GM18508 (cell line): Measurements from ENCODE around the gene FAM180B.
A peak's percentile ranks its signal among the peaks of the same experiment; 100 is the strongest.
"Not testable (repeated sequence)": the region's sequence is repeated elsewhere in the genome, so short reads cannot be mapped to it uniquely, and the experiment has no call there.

ENCODE experiments used
- ATAC-seq: cut with Tn5 transposase; IDR thresholded peaks from one replicate; pipeline ENCODE4 v1.9.1; 2021; ENCODE audit warnings: moderate number of reproducible peaks; ENCODE audit not compliant: insufficient read depth, unreplicated experiment

The FAM180B gene

DNA sequence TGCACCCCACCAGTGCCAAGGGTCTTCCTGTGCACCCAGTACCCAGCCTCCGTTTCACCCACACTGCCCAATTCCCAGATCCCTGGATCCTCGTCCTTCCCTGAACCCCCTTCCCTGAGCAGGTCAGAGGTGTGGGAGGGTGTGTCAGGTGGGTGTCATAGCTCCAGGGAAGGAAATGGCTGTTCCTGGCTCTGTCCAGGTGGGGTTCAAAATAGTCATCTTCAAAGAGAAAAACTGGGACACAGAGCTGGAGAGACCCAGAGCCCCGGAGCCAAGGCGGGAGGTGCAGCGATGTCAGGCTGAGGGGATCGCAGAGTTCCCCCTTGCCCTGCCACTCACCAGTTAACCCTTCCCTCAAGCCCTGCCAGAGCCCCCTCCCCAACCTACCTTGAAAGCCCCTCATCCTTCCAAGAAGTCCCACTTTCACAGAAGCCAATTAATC is 7.0 kb downstream of the FAM180B start:
- ATAC-seq: no peak

DNA sequence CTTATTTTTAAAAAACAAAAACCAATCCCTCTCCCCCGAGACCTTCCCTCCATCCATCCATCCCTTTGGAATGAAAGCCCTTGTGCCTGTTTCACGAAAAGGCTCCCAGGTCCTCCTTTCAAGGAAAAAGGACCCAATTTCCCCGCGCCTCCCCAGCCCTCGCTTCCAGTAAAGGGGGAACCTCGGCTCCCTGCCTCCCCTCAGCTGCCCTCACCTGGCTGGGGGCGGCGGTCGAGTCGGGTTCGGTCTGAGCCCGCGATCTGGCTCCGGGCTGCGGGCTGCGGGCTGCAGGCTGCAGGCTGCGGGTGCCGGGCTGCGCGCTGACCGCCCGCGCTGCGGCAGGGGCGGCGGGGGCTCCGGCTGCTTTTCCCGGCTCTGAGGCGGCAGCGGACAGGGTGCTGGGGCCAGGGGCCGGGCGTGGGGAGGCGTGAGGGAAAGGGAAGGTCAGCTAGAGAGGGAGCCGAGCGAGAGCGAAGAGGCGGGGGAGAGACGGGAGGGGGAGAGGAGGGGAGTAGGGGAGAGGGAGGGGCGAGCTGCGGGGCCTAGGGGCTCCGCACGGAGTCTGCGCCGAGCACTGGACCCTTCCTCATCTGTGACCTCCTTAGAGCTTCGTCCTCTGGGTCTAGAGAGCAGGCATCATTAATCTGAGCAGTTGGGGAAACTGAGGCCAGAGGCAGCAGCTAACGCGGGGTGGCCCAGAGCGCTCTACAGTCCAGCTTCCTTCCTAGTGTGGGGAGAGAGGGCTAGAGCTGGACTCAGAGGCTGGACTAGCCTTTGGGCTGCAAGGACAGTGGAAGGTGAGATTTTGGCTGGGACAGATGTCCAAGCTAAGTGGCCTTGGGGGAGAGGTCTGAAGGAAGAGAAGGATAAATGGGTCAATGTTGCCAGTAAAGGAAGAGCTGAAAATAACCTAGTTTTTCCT is 7.7 kb downstream of the FAM180B start, which contains the start of gene C1QTNF4:
Gene C1QTNF4, minus strand, starts transcription at position 478 of the 922 bp plus-strand sequence. CDS start 3,601 bp downstream, outside the sequence.
- ATAC-seq: no peak

DNA sequence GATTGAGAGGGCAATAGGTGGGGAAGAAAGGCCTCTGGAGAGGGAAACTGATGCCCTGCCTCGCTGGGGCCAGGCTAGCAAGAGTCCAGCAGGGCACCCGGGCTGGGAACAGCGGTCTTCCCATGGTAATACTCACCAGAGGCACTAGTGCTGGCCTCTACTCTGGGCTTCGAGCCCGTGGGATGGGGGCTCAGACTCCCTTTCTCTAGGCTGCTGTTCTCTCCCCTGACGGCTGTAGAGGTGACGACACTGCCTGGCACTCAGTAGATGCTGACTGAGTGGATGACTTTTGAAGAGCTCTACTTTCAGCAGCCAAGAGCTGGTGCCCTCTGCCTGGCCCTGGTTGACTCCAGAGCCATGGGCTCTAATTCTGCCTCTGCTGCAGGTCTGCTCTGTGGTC is 8.6 kb downstream of the FAM180B start:
- ATAC-seq: no peak

DNA sequence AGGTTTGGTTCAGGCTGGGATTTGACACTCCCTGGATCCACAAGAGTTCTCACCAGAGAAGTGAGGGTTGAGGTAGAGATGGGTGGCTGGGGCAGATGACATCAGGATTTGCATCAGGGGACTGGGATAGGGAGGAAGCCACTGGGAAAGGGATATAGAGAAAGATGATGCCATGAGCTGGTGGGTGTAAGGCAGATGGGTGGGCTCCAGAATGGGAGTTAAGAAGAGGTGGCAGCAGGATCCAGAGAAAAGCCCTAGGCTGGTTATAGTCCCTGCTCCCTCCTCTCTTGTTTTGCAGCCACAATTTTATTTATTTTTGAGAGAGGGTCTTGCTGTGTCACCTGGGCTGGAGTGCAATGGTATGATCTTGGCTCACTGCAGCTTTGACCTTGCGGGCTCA is 9.5 kb downstream of the FAM180B start:
- ATAC-seq: no peak

DNA sequence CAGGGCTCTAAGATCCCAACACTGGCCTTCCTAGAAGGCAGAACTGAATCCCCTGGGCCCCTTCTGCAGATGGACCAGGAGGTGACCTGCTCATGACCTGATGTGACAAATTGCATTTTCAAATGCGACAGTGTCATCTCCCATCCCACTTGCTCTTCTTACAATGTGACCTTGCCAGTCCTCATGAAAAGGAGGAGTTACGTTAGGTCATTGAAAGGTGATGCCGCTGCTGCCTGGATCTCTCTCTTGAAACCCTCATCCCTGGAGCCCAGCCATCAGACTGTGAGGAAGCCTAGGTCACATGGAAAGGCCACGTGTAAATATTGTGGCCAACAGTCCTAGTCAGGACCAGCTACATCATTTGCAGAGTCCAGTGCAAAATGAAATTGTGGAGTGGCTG is 13.4 kb downstream of the FAM180B start:
- ATAC-seq: no peak

DNA sequence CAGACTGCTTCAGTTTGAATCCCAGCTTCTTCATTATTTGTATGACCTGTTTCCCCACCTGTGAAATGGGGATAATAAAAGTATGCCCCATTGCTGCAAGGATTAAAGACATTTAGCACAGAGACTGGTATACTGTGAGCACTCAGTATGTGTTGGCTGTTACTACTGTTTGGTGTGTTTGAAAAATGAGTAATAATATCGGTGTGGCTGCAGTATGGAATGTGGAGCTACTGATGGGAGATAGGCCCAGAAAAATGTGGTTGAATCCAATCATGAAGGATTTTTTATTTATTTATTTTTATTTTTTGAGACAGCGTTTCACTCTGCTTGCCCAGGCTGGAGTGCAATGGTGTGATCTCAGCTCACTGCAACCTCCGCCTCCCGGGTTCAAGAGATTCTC is 16.8 kb downstream of the FAM180B start:
- no peak for ATAC-seq

DNA sequence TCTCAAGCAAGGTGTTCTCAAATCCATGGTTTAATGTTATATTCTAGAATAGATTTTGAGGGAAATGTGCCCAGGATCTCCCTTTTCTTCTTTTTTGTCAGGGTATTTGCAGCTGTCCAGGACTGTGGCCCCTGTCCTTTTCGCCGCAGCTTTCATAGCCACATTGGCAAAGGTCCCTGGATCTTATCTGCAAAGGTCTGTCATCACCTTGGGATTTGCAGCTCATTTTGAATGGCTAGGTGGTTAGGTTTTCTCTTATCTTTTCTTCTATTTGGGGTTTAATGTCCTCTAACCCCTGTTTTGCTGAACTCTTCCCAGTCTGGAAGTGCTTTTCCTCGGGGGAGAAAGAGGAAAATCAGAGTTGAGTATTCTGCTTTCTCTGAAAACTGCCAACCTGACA is 19.4 kb downstream of the FAM180B start:
- no peak for ATAC-seq

DNA sequence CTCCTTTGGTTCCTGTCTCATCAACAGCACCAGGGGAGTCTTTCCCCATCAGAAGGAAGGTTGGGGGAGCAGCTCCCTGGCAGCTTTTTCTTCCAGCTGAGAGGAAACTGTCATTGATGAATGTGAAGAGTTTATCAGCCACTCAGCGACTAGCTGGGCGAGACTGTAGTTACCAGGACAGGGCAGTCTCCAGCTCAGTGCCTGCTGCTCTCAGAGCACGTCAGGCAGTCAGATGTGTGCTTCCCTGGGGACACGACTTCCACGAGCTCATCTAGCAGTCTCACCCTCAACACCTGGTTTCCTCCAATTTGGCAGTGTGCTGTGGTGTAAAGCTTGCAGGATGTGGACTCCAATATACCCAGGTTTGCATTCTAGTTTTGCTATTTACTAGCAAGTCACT is 20.3 kb downstream of the FAM180B start:
- ATAC-seq: no peak

DNA sequence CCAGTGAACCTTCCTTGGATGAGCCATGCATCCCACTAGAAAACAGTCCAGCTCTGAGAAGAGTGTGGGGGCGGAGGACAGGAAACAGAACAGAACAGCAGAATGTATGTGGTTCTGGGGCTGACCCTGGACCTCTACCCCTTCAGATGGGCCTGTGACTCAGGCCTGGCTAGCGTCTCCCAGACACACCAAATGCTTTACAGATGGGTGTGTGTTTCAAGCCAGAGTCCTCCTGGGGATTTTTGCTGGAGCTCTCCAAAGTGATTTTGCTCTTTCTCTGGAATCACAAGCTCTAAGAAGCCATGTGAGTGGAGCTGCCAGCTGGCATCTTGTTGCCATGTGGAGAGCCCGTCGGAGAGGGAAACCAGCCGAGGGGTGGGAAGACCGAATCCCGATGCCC is 20.9 kb downstream of the FAM180B start:
- no peak for ATAC-seq

DNA sequence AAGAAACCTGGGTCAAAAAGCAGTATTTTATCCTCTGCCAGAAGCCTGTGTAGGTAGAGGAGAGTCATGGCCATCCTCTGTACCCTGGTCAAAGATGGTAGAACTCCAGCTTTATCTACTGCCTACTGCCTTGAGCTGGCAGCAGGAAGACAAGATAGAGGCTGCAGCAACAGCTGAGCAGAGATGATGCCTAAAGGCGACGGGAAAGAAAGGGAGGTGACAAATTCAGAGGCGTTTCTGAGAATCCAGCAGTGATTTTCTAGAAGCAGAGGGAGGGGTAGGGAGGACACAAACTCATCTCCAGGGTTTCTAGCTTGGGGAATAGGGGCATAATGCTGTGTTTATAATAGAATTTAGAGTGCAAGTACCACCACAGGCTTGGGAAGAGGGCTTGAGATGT is 23.2 kb downstream of the FAM180B start:
- no peak for ATAC-seq

DNA sequence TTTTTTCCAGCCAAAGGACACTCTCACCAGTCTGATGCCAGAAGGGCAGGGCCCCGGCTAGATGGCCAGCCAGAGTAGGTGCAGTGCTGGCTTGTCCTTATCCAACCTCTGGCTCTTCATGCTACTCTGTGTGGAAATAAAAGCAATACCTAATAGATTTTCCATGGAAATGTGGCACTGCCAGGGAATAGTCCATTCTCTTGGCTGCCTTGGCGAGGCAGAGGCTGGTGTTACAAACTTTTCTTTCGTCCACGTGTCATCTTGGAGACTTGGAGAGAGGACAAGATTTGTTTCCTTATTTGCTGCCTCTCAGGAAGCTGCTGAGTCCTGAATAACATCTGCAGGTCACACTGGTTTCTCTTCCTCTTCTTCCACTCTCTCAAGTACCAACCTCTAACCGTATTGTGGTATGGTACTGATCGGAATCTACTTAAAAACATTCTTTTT is 24.9 kb downstream of the FAM180B start:
- ATAC-seq: peak; percentile 80

DNA sequence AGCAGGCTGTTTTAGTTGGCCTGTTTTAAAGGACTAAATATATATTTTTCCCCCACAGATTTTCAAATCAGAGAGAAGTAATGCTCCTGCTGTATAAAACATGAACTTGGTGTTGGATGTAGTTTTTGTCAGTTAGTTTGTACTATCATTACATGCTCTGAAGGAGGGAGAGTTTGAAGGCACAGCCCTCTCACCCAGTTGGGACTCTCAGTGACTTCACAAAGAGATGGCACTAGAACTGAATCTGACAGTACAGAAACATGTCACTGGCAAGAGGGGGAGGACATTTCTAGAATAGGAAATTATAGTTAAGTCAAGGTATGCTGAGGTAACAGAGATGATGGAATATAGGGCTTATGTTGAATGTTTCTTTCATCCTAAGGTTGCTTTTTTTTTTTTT is 28.8 kb downstream of the FAM180B start:
- ATAC-seq: no peak

DNA sequence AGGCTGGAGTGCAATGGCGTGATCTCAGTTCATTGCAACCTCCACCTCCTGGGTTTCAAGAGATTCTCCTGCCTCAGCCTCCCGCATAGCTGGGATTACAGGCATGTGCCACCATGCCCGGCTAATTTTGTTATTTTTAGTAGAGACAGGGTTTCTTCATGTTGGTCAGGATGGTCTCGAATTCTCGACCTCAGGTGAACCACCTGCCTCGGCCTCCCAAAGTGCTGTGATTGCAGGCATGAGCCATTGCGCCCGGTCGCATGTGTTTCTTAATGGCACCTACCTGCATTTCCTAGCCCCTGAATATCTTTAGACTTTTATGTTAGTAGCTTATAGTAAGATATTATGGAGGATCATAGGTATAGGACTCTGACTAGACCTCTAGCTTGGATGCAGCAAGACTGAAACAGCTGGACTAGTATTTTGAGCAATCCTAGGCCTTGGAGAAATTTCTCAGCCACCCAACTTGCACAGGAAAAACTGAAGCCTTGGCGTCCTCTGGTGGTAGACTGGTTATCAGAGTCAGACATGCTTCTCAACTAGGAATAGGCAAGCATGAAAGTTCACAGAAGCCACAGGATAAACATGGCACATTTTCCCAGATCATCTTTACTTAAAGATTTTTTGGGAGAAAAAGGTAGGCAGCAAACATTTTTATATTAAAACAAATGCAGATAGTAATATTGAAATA is 30.4 kb downstream of the FAM180B start:
- ATAC-seq: no peak

DNA sequence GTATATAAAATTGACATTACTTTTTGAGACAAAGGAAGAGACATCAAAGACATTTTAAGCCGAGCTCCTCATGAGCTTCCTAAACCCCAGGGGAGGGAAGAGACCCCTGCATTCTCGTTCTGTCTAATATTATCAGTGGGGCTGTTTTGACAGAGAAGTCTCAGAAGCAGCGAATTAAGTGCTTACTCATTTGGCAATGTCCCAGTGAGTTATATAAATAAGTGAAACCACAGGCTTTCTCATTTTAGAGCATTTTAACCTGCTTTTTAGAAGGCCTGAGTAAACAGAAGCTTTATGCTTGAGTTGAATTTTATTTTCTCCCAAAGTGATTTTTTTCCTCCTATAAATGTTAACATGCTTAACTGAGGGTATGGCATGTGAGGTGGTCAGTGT is 30.9 kb downstream of the FAM180B start:
- ATAC-seq: no peak

DNA sequence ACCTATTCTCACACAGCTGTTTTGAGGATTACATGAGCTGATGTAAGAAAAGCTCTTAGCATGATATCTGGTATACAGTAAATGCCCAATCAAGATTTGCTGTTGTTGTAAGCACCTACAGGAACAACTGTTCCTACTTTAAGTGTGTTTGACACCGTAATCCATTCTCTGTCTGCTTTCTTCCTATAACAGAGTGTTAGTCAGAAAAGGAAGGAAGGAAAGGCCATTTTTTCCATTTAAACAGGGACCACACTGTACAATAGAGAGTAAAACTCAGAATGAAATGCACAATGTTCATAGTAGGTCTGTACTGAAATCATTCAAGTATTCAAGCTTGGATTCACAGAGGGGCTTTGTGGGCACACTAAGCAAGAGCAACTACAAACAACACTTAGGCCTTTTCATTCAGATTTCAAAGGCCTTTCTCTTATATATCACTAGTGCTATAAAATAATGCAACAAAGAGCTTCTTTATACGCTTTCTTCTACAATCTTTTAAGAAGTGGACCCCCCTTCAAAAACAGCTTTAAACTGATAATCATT is 34.4 kb downstream of the FAM180B start:
- ATAC-seq: no peak

DNA sequence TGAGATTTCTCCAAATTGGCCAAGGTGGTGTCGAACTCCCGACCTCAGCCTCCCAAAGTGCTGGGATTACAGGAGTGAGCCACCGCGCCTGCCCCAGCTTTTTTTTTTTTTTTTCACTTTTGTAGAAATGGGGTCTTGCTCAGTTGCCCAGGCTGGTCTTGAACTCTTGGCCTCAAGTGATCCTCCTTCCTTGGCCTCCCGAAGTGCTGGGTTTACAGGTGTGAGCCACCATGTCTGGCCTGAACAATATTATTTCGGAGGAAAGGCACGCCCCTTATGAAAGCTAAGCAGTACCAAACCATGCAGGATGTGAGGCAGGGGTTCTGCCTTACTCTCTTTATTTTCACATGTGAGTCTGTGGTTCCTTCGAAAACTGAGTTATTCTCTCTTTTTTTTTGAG is 39.8 kb downstream of the FAM180B start:
- no peak for ATAC-seq

DNA sequence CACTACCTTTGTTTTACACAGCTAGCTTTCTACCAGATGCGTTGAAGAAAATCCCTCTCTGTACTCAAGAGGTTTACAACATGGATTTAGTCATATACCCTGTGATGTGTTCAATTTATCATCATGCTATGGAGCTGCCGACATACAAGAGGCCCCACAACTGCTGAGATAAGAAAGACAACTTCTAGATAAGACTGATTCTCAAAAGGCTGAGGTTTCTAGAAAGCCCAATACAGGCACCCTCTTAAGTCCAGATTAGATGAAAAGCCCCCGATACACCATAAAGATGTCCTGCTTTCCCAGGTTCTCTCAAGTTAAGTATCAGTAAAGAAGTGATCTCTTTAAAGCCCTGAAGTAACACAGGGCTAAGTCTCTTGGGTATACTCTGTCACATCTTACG is 41.5 kb downstream of the FAM180B start:
- ATAC-seq: no peak

DNA sequence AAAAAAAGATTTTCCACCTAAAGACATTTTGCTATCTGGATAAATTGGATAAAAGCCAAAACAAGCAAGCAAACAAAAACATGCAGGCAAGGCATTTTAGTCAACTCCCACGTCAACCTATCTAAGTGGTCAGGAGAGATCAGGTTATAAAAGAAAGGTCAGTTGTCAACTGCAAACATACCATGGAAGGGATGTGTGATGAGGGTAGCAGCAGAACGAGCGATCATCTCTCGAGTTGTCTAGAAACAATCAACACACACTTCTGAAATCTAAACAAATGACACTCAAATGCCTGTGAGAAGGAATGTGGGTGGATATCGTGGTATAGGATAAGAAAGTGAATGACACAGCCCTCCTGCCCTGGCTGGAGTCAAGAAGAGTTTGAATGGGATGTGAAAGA is 45.0 kb downstream of the FAM180B start:
- no peak for ATAC-seq

DNA sequence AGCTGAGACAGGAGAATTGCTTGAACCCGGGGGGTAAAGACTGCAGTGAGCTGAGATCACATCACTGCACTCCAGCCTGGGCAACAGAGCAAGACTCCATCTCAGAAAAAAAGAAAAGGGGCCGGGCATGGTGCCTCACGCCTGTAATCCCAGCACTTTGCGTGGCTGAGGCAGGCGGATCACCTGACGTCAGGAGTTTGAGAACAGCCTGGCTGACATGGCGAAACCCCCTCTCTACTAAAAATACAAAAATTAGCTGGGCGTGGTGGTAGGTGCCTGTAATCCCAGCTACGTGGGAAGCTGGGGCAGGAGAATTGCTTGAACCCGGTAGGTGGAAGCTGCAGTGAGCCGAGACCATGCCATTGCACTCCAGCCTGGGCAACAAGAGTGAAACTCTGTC is 49.9 kb downstream of the FAM180B start:
- ATAC-seq: not testable (repeated sequence)
